NCI-H128 (cell line): ENCODE measurements around the gene SMOC1.
"Not testable (repeated sequence)": the region's sequence is repeated elsewhere in the genome, so short reads cannot be mapped to it uniquely, and the experiment has no call there.

Experiments
- DNase-seq: peaks from one replicate; lab custom pipeline; 2025; ENCODE audit not compliant: unreplicated experiment; lab: John Stamatoyannopoulos, UW

SMOC1 gene

DNA sequence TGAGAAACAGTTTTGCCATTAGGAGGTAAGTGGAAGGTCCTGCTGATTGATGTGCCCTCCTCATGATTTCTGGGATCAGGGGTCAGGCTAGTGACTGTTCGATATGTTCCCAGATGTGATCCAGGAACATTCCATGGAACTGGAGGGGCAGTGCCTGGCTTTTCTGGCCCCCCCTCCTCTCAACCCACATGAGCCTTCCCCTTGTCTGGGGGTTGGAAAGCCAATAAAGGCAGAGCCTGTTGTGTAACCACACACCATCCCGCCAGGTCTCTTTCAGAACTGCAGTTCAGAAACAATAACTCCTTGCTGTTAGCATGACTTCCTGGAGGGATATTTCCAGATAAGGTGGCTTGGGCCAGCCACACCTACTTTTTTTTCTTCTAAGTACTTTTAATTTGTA lies 17.8 kb downstream of the SMOC1 start:
- no peak for DNase-seq

DNA sequence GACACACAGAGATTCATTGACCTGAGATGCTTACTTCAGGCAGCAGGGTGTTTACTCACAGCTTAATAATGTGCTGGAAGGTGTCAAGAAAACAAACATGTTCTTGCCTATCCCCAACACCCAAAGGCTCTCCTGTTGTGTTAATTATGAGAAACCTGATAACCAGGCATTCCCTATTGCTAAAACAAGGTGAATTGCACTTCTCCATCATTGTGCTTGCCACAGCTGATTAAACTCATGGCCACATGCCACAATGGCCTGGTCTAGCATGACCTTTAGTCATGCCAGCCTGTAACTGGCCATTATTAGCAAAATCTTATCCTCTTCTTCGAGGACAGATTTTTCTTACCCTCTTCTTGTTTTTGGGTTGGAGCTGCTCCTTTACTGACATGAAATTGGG lies 21.4 kb downstream of the SMOC1 start:
- DNase-seq, result no peak

DNA sequence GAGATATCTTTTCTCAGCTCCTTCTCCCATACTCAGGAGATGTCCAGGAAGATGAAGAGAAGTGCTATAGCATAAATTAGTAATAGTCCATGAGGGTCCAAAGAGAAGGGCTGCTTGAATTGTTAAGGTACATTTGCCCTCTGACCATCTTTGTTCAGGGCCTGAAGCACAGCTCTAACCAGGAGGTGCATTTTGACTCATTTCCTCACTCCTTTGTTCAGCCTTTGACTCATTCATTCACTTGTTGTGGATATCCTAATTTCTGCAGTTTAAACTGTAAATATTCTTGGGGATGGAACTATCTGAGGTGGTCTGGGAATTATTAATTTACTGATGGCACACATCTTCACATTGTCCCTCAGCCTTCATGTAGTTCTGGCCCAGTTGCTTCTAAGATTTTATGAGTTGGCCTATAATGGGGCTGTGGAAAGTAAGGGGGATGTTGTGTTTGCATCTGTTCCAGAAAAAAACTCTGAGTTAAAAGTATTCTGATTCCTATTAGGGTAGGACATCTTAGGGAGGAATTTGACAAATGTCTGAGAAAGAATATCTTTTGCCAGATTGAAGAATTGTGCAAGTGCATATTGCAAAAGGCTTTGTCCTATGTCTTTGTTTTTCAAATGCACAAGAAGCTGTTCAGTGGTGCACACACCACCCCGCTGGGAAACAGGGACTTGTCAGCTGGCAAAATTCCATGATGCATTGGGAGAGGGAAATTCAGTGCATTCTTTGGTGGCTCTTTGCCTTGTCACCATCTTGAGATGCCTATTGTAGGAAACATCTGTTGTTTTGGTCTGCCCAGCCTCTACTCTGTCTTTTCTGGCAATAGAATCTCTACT lies 22.1 kb downstream of the SMOC1 start:
- no peak for DNase-seq

DNA sequence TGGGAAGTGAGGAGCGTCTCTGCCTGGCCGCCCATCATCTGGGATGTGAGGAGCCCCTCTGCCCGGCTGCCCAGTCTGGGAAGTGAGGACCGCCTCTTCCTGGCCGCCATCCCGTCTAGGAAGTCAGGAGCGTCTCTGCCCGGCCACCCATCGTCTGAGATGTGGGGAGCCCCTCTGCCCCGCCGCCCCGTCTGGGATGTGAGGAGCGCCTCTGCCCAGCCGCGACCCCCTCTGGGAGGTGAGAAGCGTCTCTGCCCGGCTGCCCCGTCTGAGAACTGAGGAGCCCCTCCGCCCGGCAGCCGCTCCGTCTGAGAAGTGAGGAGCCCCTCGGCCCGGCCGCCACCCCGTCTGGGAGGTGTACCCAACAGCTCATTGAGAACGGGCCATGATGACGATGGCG lies 23.8 kb downstream of the SMOC1 start:
- not testable (repeated sequence) for DNase-seq

DNA sequence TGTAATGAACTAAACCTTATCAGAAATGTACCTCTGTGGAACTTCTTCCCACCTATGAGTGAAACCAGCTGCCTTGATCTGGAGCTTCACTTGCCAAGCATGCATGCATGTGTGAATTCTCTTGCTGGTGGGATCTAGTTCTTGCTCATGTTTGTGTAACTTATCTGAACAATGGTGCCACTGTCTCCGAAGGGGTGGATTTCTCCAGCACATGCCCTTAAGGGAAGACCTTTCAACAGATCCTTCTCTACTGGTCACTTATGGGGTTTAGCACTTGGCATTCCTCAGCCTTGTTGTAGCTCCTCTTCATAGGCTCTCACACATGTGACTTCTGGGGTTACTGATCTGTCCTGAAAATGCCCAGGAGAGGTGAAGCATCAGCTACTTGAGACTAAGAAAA lies 25.0 kb downstream of the SMOC1 start:
- no peak for DNase-seq

DNA sequence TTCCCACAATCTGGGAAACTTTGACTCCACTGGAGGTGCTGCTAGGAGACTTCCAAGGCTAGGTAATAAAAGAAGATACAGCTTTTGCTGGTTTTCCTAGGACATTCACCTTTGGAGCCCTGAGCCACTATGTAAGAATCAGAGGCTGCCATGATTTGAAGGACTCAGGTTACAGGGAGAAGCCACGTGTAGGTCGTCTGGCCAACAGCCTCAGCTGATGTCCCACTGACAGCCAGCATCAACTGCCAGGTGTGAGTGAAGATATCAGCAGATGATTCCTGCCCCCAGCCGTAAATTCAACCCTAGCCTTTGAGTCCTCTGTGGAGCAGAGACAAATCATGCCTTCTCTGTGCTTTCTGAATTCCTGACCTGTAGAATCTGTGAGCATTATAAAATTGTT lies 27.0 kb downstream of the SMOC1 start:
- no peak for DNase-seq

DNA sequence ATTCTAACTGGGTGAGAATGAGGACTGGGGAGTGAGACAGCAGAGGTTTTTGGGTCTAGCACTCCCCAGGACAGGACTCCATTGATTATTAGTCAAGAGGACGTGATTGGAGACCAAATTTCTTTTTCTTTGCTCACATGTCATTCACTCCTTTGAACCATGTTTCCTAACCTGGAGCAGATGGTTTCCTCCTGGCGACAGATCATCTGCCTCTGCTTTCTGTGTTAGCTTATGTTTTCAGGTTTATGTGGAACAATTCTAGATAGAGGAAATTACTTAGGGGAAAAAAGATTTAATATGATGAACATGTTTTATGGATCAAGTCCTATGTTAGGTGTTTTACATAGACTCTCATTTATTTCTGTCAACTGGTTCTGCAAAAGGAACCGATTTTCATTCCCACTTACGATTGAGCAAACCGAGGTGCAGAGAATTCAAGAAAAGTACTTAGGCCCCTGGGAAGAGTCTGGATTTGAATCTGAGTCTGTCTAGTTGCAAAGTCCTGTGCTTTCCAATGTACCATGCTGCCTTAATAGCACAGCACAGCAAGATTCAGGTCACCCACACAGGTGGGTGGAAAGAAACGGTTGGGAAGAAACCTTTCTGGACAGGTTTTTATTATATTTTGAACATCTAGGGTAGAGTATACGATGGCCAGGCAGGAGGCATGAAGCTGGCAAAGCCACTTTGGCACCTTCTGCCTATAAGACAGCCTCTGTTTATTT lies 30.8 kb downstream of the SMOC1 start:
- DNase-seq, result no peak

DNA sequence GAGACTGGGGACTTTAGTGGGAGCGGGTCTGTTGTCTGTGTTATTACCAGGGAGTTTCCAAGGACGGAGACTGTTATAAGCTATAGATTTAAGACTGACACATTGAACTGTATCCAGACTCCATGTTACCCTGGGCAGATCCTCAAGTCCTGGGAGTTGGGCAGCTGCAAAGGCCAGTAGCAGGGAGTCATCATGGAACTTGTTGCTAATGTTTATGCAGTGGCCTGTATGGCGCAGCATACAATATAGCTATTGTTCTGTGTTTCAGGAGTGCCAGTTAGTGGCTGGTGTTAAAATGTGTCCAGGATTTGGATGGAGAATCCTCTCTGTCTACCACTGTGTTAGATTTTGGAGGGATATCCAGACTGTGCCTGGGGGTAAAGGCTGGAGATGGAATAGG lies 31.7 kb downstream of the SMOC1 start:
- no peak for DNase-seq

DNA sequence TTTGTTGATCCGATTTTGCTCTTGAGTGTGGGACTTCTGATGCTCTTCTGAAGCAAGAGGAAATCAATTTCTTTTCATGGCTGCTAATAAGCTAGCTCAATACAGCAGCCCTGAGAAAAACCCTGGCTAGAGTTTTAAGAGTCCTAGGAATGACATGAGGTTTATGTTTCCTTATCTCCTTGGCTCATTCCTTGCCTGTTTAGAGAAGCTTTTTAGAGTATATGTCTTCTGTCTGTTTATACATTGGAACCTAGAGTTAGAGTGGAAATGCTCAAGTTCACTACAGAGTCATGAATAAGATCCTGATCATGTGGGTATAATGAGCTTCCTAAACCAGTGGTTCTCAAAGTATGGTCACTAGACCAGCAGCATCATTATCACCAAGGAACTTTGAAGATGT lies 34.5 kb downstream of the SMOC1 start:
- no peak for DNase-seq

DNA sequence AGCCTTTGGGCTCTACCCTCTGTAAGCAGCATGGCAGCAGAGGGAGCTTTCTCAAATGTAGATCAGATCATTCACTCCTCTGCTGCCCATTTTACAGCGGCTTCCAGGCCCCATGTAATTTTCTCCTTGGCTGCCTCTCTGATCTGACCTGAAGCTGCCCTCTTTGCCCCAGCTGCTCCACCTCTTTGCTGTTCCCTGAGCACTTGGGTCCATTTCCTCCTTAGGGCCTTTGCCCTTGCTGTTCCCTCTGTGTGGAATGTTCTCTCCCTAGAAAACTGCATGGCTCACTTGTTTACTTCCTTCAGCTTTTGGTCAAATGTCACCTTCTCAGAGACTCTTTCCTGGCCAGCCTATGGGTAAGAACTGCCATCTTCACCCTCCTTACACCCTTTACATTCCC lies 37.2 kb downstream of the SMOC1 start:
- no peak for DNase-seq

DNA sequence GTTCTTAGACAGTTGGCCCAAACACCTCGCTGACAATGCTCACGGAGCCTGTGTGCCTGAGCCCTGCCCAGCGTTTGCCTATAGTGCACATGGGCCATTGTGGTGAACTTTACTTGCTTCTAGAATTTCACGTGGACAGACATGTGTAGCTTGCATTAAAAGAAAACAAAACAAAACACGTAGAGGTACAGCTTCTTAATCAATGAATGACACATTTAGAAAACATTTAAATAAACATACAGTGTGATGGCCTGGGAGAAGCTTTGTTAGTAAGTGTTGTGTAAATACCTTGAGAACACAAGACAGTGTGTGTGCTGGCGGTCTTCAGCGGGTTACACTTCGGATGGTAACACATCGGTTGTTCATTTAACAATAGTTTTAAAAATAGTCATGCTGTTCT lies 38.1 kb downstream of the SMOC1 start:
- no peak for DNase-seq

DNA sequence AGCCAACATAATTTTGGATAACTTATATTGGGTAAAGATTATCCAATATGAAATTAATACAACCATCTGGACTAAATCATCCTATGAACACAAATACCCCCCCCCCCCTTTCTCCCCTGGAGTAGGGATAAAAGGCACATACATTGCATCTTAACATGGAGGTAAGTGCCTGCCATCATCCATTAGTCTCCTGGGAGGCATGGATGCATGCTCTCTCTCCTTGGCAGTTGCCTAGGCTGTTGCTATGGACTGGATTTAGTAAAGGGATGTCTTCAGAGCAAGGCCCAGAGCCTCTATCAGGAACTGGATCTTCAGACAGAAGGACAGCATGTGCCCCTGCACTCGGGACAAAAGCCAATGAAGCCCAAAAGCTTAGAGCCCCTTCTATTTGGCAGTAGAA lies 40.6 kb downstream of the SMOC1 start:
- DNase-seq, result no peak

DNA sequence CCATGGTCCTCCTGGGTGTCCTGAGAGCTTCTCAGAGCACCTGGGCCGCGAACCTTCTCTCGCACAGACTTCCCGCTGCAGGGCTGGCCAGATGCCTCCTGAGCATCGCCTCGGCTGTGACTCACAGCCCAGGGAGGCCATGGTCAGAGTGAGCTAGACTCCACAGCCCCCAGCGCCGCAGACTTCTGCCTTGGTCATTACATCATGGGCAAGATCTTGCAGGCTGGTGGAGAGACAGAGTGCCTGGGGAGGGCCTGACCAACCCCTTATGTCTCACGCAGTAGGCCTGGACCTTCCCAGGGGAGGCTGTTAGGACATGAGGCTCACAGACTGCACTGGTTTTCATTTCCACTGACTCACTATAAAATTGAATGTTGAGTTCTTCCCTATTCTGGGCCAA lies 41.8 kb downstream of the SMOC1 start:
- DNase-seq, result no peak

DNA sequence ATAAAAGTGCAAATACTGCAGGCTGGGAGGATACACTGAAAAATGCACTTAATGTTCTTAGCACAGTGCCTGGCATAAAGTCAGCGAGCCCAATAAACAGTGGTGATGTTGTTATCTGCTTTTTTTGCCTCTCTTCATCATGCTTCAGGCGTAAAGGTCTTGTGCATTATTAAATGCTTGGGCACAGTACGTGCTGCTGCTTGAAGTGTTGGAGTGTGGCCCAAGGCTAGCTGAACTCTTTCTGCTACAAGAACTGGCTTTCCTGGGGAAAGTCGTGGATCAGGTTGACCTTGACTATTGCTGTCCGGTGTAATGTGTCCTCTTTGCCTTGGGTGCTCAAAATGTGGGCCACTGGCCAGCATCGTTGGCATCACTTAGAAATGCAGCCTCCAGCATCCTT lies 43.0 kb downstream of the SMOC1 start:
- DNase-seq, result no peak

DNA sequence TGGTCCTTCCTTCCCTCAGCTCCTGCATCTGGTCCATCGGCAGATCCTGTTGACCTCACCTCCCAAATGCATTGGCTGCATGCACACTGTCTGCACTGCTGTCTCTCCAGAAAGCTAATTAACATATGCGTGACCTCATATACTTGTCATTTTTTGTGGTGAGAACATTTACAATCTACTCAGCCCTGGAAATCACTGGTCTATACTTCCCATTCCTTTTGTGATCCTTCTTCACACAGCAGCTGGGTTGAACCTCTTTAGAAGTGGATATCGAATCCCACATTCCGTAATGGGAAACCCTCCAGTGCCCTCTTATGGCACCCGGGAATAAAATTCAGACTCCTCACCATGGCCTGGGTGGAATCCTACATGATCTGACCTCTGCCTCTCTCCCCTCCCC lies 45.0 kb downstream of the SMOC1 start:
- no peak for DNase-seq

DNA sequence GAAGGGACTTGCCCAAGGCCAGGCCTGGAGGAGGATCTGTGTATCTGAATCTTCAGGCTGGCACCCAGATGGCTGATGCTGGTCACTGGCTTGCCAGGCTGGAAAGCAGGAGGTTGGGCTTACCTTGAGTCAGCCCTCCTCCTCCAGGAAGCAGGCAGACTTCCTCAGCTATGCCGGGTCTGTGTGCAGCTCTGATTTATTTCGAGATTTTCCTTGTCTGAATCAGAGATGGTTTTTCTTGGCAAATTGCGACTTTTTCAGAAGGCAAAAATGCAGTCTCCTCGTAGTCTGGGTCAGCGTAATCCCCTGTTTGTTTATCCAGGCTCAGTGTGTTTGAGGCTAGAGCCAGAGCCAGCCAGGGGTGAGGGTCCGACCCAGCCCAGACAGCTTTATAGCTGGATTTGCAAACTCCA lies 48.9 kb downstream of the SMOC1 start:
- no peak for DNase-seq

DNA sequence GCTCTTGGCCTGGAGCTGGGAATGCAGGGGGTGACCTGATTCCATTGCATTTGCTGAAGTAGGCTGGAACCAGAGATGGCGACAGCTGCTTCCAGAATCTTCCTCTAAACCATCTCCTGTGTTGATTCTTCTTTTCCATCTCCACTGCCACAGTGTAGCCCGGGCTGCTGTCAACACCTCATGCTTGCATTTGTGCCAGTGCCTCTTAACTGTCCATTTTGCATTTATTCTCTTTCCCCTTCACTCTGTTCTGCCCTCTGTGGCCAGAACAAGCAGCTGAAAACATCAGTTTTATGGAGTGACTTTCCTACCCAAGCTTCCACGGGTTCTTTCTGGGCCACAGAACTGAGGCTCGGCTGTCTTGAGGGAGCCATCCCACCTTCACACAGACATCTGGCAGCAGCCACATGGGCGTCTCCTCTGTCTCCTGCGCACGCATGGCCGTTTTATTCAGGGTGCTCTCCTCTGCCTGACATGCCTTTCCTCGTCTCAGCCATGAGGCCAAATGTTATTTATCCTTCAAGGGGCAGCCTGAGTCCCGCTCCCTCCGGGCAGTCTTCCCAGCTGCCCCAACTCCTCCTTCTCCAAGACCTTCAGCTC lies 51.7 kb downstream of the SMOC1 start:
- DNase-seq, result no peak

DNA sequence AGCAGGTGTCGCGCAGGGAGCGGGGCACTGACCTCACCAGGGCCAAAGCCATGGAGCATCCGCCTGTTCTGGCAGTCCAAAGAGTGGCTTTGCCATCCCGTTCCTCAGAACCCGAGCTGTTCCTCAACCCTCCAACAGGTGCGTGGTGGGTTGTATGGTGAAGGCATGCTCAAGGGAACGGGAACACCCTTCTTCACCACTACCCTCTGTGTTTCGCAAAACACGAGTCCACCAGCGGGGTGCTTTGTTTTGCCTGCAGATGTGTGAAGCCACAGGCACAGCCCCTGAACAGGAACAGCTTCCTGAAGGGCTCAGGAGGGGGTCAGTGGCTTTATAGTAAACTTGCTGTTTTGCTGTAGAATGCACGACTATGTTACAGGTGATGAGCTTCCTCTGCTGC lies 52.7 kb downstream of the SMOC1 start:
- DNase-seq, result no peak

DNA sequence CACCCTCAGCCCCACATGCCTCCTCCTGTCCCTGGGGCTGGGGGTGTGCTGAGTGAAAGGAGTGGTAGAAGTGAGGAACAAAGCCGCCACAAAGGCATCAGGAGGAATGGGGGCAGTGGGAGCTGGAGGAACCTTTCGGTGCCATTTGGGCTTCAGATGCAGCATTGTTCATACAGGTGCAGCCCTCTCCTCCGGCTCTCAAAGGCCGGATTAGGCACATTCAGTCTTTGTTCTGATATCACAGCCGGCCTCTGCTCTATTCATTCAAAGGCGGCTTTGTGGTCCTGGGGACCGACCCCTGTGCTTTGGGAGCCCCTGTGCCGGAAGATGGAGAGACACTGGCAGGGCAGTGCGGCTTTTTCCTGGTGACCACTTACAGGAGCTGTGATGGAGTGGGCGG lies 53.2 kb downstream of the SMOC1 start:
- DNase-seq, result no peak

DNA sequence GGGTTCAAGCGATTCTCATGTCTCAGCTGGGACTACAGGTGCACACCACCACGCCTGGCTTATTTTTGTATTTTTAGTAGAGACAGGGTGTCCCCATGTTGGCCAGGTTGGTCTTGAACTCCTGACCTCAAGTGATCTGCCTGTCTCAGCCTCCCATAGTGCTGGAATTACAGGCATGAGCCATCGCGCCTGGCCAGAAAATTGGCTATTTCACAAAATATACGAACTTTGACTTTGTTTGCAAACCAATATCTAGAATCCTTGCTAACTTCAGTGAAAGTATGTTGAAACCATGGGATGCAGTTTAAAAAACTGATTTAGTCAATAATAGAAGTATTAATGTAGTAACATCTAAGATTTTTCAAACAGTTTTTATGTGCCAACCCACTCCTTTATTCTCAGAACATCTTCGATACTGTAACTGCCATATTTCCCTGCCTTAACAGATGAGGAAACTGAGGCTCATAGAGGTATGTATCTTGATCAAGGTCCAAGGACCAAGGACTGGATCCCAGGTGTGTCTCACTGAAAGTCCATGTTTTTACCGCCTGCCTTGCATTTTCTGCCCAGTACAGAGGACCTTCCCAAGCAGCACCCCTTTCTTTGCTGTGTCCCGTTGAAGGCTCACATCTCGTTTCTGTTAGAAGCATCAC lies 54.5 kb downstream of the SMOC1 start:
- DNase-seq, result no peak

DNA sequence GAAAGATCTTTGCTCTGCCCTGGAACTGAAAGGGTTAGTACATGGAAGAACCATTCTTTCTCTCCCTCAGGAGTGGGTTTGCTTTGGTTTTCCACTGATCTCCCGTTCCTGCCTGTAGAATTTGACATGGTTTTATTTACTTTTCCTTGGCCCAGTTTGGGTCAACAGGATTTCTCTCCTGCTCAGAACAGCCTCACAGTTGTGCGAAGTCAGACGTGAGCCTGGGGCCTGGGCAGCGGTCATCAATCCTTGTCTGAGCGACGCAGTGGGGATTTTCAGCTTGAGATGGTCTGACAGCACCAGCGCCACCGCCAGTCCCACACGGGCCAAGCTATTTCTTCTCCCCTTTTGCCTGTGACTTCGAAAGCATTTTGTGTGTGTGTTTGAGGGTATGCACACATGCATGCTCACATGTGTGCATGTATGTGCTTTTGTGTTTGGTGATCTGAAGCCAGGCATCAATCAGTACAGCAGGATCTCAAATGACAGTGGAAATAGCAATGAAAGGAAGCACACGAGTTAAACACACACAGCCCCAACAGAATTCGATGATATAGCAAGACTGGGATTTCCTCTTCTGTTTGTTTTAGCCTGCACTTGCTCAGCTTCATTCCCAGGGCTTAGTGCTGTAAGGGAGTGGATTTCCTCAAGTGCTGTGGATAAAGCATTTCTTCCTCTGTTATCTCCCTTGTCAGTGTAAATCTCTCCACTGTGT lies 58.3 kb downstream of the SMOC1 start:
- DNase-seq, result no peak
